PC-3 (cell line): ENCODE data around the gene ZFYVE28. TPM values are rescaled to one million over a fixed set of nuclear protein-coding genes. Genes with fewer than 3 reads are reported as not detected.

ENCODE experiments used
- ATAC-seq: fragments of 200-7000 bp; cut with Tn5 transposase; 2 replicates; pipeline ENCODE4 v1.9.1; 2020; ENCODE audit warnings: mild to moderate bottlenecking, moderate library complexity
- BruUV-seq: library from RNA; stranded (reverse); fragments of 400-500 nt; replicated peaks from 2 replicates; lab custom pipeline; 2021; lab: Mats Ljungman, UMichigan
- CTCF ChIA-PET: fragments of 300-600 bp; sonication (Branson Sonifier 250); formaldehyde crosslinking; loops from one replicate; lab custom pipeline; 2022; ENCODE audit warnings: antibody characterized with exemption; lab: Charles Lee
- POLR2A ChIA-PET: fragments of 300-600 bp; sonication (Branson Sonifier 250); formaldehyde crosslinking; loops from one replicate; lab custom pipeline; 2022; ENCODE audit warnings: antibody characterized with exemption; ENCODE audit not compliant: unreplicated experiment; lab: Charles Lee
- DNase-seq: peaks from one replicate; pipeline ENCODE4 v3.0.0-alpha.2; 2015
- H2AFZ ChIP-seq: fragments of 300-600 bp; sonication (generic); 2 replicates; pipeline ENCODE4 v1.6.0; 2016; ENCODE audit warnings: antibody characterized with exemption, low read length
- H3F3A ChIP-seq: fragments of 300-600 bp; sonication (generic); one replicate; pipeline ENCODE4 v1.6.0; 2017; ENCODE audit warnings: antibody characterized with exemption, low read length, control low read depth, mild to moderate bottlenecking; ENCODE audit not compliant: unreplicated experiment
- H3K27ac ChIP-seq: fragments of 300-600 bp; sonication (generic); 2 replicates; pipeline ENCODE4 v1.5.1; 2016; ENCODE audit warnings: mild to moderate bottlenecking, low read length
- H3K27me3 ChIP-seq: fragments of 300-600 bp; sonication (generic); 2 replicates; pipeline ENCODE4 v1.6.1; 2016; ENCODE audit warnings: low read length, mixed read lengths
- H3K36me3 ChIP-seq: fragments of 300-600 bp; sonication (generic); 2 replicates; pipeline ENCODE4 v1.6.1; 2016; ENCODE audit warnings: low read depth, mixed run types, low read length, mixed read lengths
- H3K4me1 ChIP-seq: fragments of 300-600 bp; sonication (generic); 2 replicates; pipeline ENCODE4 v1.5.1; 2016; ENCODE audit warnings: low read length; ENCODE audit not compliant: insufficient read depth
- H3K4me2 ChIP-seq: fragments of 300-600 bp; sonication (generic); 2 replicates; pipeline ENCODE4 v1.6.0; 2016; ENCODE audit warnings: low read length
- H3K4me3 ChIP-seq: fragments of 300-600 bp; sonication (generic); 2 replicates; pipeline ENCODE4 v1.5.1; 2016; ENCODE audit warnings: mild to moderate bottlenecking, low read length, mixed read lengths
- H3K79me2 ChIP-seq: fragments of 300-600 bp; sonication (generic); 2 replicates; pipeline ENCODE4 v1.6.1; 2017; ENCODE audit warnings: low read length, mixed read lengths
- H3K9ac ChIP-seq: fragments of 300-600 bp; sonication (generic); 2 replicates; pipeline ENCODE4 v1.6.0; 2016; ENCODE audit warnings: mild to moderate bottlenecking, low read length
- H3K9me2 ChIP-seq: fragments of 300-600 bp; sonication (generic); replicated peaks from 2 replicates; pipeline ENCODE4 v1.6.1; 2016; ENCODE audit warnings: mixed run types, low read length, mixed read lengths
- H3K9me3 ChIP-seq: fragments of 300-600 bp; sonication (generic); 2 replicates; pipeline ENCODE4 v1.6.1; 2016; ENCODE audit warnings: low read length, mixed read lengths
- H4K20me1 ChIP-seq: fragments of 300-600 bp; sonication (generic); 2 replicates; pipeline ENCODE4 v1.6.1; 2016; ENCODE audit warnings: low read length, mixed read lengths
- CTCF ChIP-seq: fragments of 300-600 bp; sonication (generic); conservative IDR thresholded peaks from 2 replicates; pipeline ENCODE4 v1.5.1; 2017; ENCODE audit warnings: antibody characterized with exemption, low read depth, mild to moderate bottlenecking, low read length
- EZH2 ChIP-seq: fragments of 300-600 bp; sonication (generic); IDR thresholded peaks from one replicate; pipeline ENCODE4 v1.6.1; 2017; ENCODE audit warnings: antibody characterized with exemption, mild to moderate bottlenecking, low read length; ENCODE audit not compliant: unreplicated experiment
- EZH2phosphoT487 ChIP-seq: fragments of 300-600 bp; sonication (generic); IDR thresholded peaks from 2 replicates; pipeline ENCODE4 v1.6.1; 2018; ENCODE audit warnings: mild to moderate bottlenecking, antibody characterized with exemption, low read length, borderline replicate concordance
- intact Hi-C: fragments of 100-400 bp; cut with micrococcal nuclease; formaldehyde crosslinking; loops from 2 replicates; pipeline ENCODE4 v1.9.0; 2023
- total RNA-seq: library from RNA; depleted of rRNA; stranded (reverse); fragments of >200 nt; gene quantifications from 2 replicates; pipeline ENCODE4 v1.2.3, GENCODE V29; 2014

ZFYVE28 gene
- total RNA-seq, 1 experiment from 2014 or later = 8.0 TPM

GRCh38 chr4:2387218-2387617 is 31.2 kb downstream of the ZFYVE28 start:
- no peaks in the 10 kb centered on the region for H3K9me3 ChIP-seq
- ATAC-seq (no peak), DNase-seq (no peak)
- CTCF ChIA-PET = no interaction called here
- H3K9ac ChIP-seq = no peak overlapping the region
- H3K4me1 ChIP-seq = no peaks in the 10 kb centered on the region
- intact Hi-C loops = no loop called here
- no peak for TF ChIP-seq EZH2phosphoT487
- no peak for TF ChIP-seq EZH2
- no peak for TF ChIP-seq CTCF
- H2AFZ ChIP-seq = no peak overlapping the region
- H3K4me2 ChIP-seq = no peak overlapping the region
- no peaks in the 10 kb centered on the region for H3K79me2 ChIP-seq
- no peaks in the 10 kb centered on the region for H3K9me2 ChIP-seq
- H3F3A ChIP-seq = no peaks in the 10 kb centered on the region
- no peak overlapping the region for H3K4me3 ChIP-seq
- no TSS peak for BruUV-seq
- no peaks in the 10 kb centered on the region for H3K36me3 ChIP-seq
- no peaks in the 10 kb centered on the region for H3K27me3 ChIP-seq
- no peak overlapping the region for H3K27ac ChIP-seq
- POLR2A ChIA-PET = no interaction called here
- H4K20me1 ChIP-seq = no peaks in the 10 kb centered on the region

GRCh38 chr4:2386717-2387116 is 31.7 kb downstream of the ZFYVE28 start:
- DNase-seq = no peak
- TF ChIP-seq CTCF (no peak), EZH2 (no peak), EZH2phosphoT487 (no peak)
- CTCF ChIA-PET = no interaction called here
- Histone ChIP-seq H3K9me2 (no peaks in the 10 kb centered on the region), H3K4me1 (no peaks in the 10 kb centered on the region), H3K79me2 (no peaks in the 10 kb centered on the region), H2AFZ (no peak overlapping the region), H3K4me2 (no peak overlapping the region), H3K27me3 (no peaks in the 10 kb centered on the region), H3K9ac (no peak overlapping the region), H3K9me3 (no peaks in the 10 kb centered on the region), H4K20me1 (no peaks in the 10 kb centered on the region), H3K27ac (no peak overlapping the region), H3K36me3 (no peaks in the 10 kb centered on the region), H3K4me3 (no peak overlapping the region), H3F3A (no peaks in the 10 kb centered on the region)
- no TSS peak for BruUV-seq
- POLR2A ChIA-PET = no interaction called here
- ATAC-seq = no peak
- intact Hi-C loops = no loop called here

- H3K27me3 ChIP-seq = no peaks in the 10 kb centered on the region
- no peak overlapping the region for H3K4me2 ChIP-seq
- BruUV-seq = no TSS peak
- H3F3A ChIP-seq = no peaks in the 10 kb centered on the region
- no peaks in the 10 kb centered on the region for H4K20me1 ChIP-seq
- intact Hi-C loops = no loop called here
- ChIA-PET CTCF (no interaction called here), POLR2A (no interaction called here)
- ATAC-seq = no peak
- H3K4me1 ChIP-seq = no peaks in the 10 kb centered on the region
- H3K9ac ChIP-seq = no peak overlapping the region
- no peaks in the 10 kb centered on the region for H3K9me2 ChIP-seq
- TF ChIP-seq CTCF = no peak
- no peak for TF ChIP-seq EZH2phosphoT487
- no peak for TF ChIP-seq EZH2
- H3K27ac ChIP-seq = no peak overlapping the region
- no peaks in the 10 kb centered on the region for H3K36me3 ChIP-seq
- no peaks in the 10 kb centered on the region for H3K9me3 ChIP-seq
- H3K4me3 ChIP-seq = no peak overlapping the region
- H2AFZ ChIP-seq = no peak overlapping the region
- no peaks in the 10 kb centered on the region for H3K79me2 ChIP-seq
- no peak for DNase-seq
These were observed 32.9 kb downstream of the ZFYVE28 start for GRCh38 chr4:2385516-2385915.
